ENCODE measurements around the gene SCAP.

DNA sequence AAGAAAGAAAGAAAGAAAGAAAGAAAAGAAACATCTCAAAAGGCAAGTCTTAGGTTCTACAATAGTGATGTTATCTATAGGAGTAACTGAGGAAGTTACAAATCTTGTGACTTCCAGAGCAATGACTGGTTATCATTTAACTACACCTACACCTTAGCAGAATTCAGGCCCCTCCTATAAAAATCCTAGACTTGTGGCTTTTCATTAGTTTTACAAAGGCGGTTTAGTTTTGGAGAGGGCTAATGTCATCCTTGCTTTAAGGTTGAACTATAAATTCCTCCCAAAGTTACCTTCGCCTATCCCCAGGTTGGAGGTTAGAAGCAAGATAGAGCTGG is 4.1 kb upstream of the SCAP start:
- TF ChIP-seq, protein P1, sequence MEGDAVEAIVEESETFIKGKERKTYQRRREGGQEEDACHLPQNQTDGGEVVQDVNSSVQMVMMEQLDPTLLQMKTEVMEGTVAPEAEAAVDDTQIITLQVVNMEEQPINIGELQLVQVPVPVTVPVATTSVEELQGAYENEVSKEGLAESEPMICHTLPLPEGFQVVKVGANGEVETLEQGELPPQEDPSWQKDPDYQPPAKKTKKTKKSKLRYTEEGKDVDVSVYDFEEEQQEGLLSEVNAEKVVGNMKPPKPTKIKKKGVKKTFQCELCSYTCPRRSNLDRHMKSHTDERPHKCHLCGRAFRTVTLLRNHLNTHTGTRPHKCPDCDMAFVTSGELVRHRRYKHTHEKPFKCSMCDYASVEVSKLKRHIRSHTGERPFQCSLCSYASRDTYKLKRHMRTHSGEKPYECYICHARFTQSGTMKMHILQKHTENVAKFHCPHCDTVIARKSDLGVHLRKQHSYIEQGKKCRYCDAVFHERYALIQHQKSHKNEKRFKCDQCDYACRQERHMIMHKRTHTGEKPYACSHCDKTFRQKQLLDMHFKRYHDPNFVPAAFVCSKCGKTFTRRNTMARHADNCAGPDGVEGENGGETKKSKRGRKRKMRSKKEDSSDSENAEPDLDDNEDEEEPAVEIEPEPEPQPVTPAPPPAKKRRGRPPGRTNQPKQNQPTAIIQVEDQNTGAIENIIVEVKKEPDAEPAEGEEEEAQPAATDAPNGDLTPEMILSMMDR (IDR thresholded peaks at IDR 0.05; ENCODE audit: borderline replicate concordance, extremely low read depth, low read length, poor library complexity, severe bottlenecking): no peak
- TF ChIP-seq EZH2 (IDR thresholded peaks at IDR 0.05; ENCODE audit: borderline replicate concordance, low read depth, low read length, severe bottlenecking): no peak

Data from DND-41 (cell line).